Medulla oblongata (tissue), 1 donor: ENCODE data around the gene SMARCD1.
"Not testable (repeated sequence)": the region's sequence is repeated elsewhere in the genome, so short reads cannot be mapped to it uniquely, and the experiment has no call there.

Experiments used
- DNase-seq: peaks from one replicate; pipeline ENCODE4 v3.0.0-alpha.2; 2015; ENCODE audit errors: extremely low spot score

Gene SMARCD1

GRCh38 chr12:50142993-50143392, 57.9 kb downstream of the SMARCD1 start:
- DNase-seq = no peak

DNA sequence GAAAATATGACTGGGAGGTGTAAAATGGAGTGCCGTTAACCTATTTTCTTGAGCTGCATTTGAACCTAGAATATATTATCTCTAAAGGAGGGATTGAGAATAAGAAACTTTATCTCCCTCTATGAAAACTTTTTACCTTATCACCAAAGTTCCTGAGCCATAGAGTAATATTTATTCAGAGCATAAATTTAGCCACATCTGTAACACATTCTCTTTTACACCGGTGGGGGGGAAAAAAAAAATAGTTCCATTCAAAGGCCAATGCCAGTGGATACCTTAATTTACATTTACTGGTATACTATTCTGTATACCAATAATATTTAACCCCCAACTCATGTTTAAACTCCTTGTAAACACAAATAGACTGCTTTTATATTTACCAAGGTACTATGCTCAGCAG, 60.3 kb downstream of the SMARCD1 start:
- DNase-seq = no peak

GRCh38 chr12:50147281-50147680, 62.1 kb downstream of the SMARCD1 start:
- no peak for DNase-seq

DNA sequence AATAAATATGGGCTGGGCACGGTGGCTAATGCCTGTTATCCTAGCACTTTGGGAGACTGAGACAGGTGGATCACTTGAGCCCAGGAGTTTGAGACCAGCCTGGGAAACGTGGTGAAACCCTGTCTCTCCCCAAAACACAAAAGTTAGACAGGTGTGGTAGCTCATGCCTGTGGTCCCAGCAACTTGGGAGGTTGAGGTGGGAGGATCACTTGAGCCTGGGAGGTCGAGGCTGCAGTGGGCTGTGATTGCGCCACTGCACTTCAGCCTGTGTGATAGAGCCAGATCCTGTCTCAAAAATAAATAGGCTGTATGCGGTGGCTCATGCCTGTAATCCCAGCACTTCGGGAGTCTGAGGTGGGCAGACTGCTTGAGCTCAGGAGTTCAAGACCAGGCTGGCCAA, 62.9 kb downstream of the SMARCD1 start:
- not testable (repeated sequence) for DNase-seq

- DNase-seq = no peak
Measured at GRCh38 chr12:50149311-50149710, 64.2 kb downstream of the SMARCD1 start.
